Suprapubic skin (tissue), 3 donors: Measurements from ENCODE around the gene GTF2A1L.

Source experiments
- CTCF ChIP-seq, 2 donors: fragments of 200-600 bp in 1 of 2; fragments of 450-650 bp in 1 of 2; sonication (generic) in 1 of 2; IDR thresholded peaks; one replicate each; pipeline ENCODE4 v1.5.1; 2016 to 2019; ENCODE audit warnings: antibody characterized with exemption in 2 of 2, mild to moderate bottlenecking in 1 of 2, moderate library complexity in 1 of 2
- EP300 ChIP-seq: sonication (generic); formaldehyde crosslinking; IDR thresholded peaks from one replicate; pipeline ENCODE4 v1.6.1; 2017; ENCODE audit warnings: antibody characterized with exemption

- TF ChIP-seq CTCF (IDR thresholded peaks at IDR 0.05) = no peak
- TF ChIP-seq EP300 = no peak
Measured at GRCh38 chr2:48568547-48568946, 49.1 kb upstream of the GTF2A1L start.
